Measurements from ENCODE around the gene UNC13D. TPM values are rescaled to one million over a fixed set of nuclear protein-coding genes. Genes with fewer than 3 reads are reported as not detected.

Gene UNC13D
- polyA plus RNA-seq, 1 donor from 2014 or later, result 1.2 TPM

- H3K27me3 ChIP-seq (ENCODE audit: insufficient read depth, low read depth, low read length), result no peaks in the 10 kb centered on the region
- H4K20me1 ChIP-seq (ENCODE audit: insufficient read depth), result no peaks in the 10 kb centered on the region
- H3K9ac ChIP-seq (ENCODE audit: low read length), result no peak overlapping the region
- H3K4me3 ChIP-seq (ENCODE audit: low read length), result no peak overlapping the region
- H3K4me2 ChIP-seq (ENCODE audit: low read length), result no peak overlapping the region
- H3K9me3 ChIP-seq (ENCODE audit: low read length), result no peaks in the 10 kb centered on the region
- no peak overlapping the region for H2AFZ ChIP-seq (ENCODE audit: low read depth, low read length)
- peaks cover 49% of the 10 kb centered on the region for H3K79me2 ChIP-seq (replicated peaks; ENCODE audit: insufficient read depth, low read length)
- no peak overlapping the region for H3K27ac ChIP-seq (ENCODE audit: low read length)
- H3K36me3 ChIP-seq (ENCODE audit: insufficient read depth, low read length), result no peaks in the 10 kb centered on the region
- no peaks in the 10 kb centered on the region for H3K9me2 ChIP-seq (ENCODE audit: insufficient read depth, low read length)
- no peaks in the 10 kb centered on the region for H3F3A ChIP-seq (ENCODE audit: insufficient read depth, low read length, poor library complexity, severe bottlenecking)
- TF ChIP-seq TAF1 (IDR thresholded peaks at IDR 0.05; ENCODE audit: low read depth) (no peak), POLR2AphosphoS5 (IDR thresholded peaks at IDR 0.05) (no peak)
Observed at GRCh38 chr17:75795820-75796607, 48.2 kb downstream of the UNC13D start.

GRCh38 chr17:75793460-75793859 lies 50.7 kb downstream of the UNC13D start:
- no peaks in the 10 kb centered on the region for H3K9me2 ChIP-seq (ENCODE audit: insufficient read depth, low read length)
- H3K79me2 ChIP-seq (replicated peaks; ENCODE audit: insufficient read depth, low read length), result peaks cover 73% of the 10 kb centered on the region
- H4K20me1 ChIP-seq (ENCODE audit: insufficient read depth), result no peaks in the 10 kb centered on the region
- H3K4me3 ChIP-seq (ENCODE audit: low read length), result no peak overlapping the region
- TF ChIP-seq CTCF (IDR thresholded peaks at IDR 0.05; ENCODE audit: poor library complexity, severe bottlenecking) (no peak), REST (IDR thresholded peaks at IDR 0.05; ENCODE audit: borderline replicate concordance) (no peak), MXI1 (conservative IDR thresholded peaks at IDR 0.05; ENCODE audit: poor library complexity, severe bottlenecking) (no peak), SMC3 (conservative IDR thresholded peaks at IDR 0.05; ENCODE audit: poor library complexity) (no peak), POLR2AphosphoS5 (IDR thresholded peaks at IDR 0.05) (no peak), RAD21 (conservative IDR thresholded peaks at IDR 0.05) (no peak), TAF1 (IDR thresholded peaks at IDR 0.05; ENCODE audit: low read depth) (no peak), EP300 (conservative IDR thresholded peaks at IDR 0.05; ENCODE audit: poor library complexity, severe bottlenecking) (no peak), EZH2 (IDR thresholded peaks at IDR 0.05; ENCODE audit: borderline replicate concordance, insufficient read depth, low read length, poor library complexity, severe bottlenecking) (no peak)
- no peaks in the 10 kb centered on the region for H3F3A ChIP-seq (ENCODE audit: insufficient read depth, low read length, poor library complexity, severe bottlenecking)
- H3K9ac ChIP-seq (ENCODE audit: low read length), result no peak overlapping the region
- no peaks in the 10 kb centered on the region for H3K36me3 ChIP-seq (ENCODE audit: insufficient read depth, low read length)
- no peak overlapping the region for H3K27ac ChIP-seq (ENCODE audit: low read length)
- no peak overlapping the region for H2AFZ ChIP-seq (ENCODE audit: low read depth, low read length)
- H3K4me2 ChIP-seq (ENCODE audit: low read length), result no peak overlapping the region
- H3K27me3 ChIP-seq (ENCODE audit: insufficient read depth, low read depth, low read length), result no peaks in the 10 kb centered on the region
- H3K9me3 ChIP-seq (ENCODE audit: low read length), result no peaks in the 10 kb centered on the region
